Measurements from ENCODE around the gene WDTC1.

The WDTC1 gene

DNA sequence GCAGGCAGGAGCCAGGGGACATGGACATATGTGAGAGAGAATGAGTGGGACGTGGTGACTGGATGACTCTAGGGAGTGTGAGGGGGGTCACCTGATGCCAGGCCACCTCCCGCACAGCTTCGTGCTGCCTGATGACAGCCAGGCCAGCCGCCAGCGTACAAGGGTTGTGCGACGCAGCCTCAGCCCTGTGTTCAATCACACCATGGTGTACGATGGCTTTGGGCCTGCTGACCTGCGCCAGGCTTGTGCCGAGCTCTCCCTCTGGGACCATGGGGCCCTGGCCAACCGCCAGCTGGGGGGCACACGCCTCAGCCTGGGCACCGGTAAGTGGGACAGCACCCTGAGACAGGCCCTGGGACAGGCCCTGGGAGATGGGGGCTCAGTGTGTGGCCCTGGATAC is 118.7 kb downstream of the WDTC1 start:
- TF ChIP-seq, protein P1, sequence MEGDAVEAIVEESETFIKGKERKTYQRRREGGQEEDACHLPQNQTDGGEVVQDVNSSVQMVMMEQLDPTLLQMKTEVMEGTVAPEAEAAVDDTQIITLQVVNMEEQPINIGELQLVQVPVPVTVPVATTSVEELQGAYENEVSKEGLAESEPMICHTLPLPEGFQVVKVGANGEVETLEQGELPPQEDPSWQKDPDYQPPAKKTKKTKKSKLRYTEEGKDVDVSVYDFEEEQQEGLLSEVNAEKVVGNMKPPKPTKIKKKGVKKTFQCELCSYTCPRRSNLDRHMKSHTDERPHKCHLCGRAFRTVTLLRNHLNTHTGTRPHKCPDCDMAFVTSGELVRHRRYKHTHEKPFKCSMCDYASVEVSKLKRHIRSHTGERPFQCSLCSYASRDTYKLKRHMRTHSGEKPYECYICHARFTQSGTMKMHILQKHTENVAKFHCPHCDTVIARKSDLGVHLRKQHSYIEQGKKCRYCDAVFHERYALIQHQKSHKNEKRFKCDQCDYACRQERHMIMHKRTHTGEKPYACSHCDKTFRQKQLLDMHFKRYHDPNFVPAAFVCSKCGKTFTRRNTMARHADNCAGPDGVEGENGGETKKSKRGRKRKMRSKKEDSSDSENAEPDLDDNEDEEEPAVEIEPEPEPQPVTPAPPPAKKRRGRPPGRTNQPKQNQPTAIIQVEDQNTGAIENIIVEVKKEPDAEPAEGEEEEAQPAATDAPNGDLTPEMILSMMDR (IDR thresholded peaks at IDR 0.05; ENCODE audit: low read depth, low read length) = no peak
- DNase-seq (ENCODE audit: extremely low read depth, low read depth) = no peak

DNA sequence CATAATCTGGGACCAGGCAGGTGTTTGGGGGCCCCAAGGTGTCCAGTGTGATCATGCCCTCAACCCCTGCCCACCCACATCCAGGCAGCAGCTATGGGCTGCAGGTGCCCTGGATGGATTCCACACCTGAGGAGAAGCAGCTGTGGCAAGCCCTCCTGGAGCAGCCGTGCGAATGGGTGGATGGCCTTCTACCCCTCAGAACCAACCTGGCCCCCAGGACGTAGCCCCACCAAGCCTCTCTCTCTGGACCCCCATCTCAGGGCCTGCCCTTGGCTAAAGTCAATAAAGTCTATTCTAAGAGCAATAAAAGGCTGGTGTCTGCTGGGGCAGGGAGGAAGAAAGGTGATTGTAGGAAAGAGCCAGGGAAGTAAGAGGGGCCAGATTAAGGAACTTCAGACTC is 119.2 kb downstream of the WDTC1 start:
- TF ChIP-seq, protein P1 (IDR thresholded peaks at IDR 0.05; ENCODE audit: low read depth, low read length) = no peak
- no peak for DNase-seq (ENCODE audit: extremely low read depth, low read depth)

DNA sequence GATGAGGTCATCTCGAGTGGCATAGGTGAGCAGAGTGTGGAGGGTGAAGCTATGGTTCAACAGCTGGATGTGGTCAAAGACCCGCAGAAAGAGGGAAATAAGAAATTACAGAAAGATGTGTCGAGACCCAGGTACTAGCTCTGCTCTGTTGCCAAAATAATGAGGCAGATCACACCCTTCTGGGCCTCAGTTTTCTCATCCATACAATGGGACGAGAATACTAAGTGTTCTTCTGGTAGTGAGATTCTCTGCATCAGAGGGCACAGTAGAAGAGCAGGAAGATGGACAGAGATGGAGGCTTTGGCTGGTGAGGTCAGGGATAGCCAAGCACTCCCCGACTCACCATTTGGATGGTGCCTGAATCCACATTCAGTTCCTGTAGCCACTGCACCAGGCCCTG is 121.3 kb downstream of the WDTC1 start:
- DNase-seq (ENCODE audit: extremely low read depth, low read depth) = no peak
- TF ChIP-seq, protein P1 (IDR thresholded peaks at IDR 0.05; ENCODE audit: low read depth, low read length) = no peak

DNA sequence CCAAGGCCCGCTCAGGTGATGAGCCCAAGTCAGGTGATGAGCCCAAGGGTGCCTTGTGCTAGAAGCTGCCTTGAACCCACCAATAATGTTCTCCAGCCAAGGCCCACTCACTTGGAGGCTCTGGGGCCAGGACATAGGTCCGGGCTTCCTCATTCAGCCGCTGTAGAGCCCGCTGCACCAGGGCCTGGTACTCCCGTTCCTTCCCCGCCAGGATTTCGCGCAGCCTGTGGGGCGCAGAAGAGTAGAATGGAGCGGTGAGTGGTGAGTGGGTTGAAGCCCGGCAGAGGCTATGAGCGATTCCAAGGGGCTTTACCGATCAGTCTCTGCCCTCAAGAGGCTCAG is 121.8 kb downstream of the WDTC1 start:
- TF ChIP-seq, protein P1 (IDR thresholded peaks at IDR 0.05; ENCODE audit: low read depth, low read length) = no peak
- DNase-seq (ENCODE audit: extremely low read depth, low read depth) = no peak

DNA sequence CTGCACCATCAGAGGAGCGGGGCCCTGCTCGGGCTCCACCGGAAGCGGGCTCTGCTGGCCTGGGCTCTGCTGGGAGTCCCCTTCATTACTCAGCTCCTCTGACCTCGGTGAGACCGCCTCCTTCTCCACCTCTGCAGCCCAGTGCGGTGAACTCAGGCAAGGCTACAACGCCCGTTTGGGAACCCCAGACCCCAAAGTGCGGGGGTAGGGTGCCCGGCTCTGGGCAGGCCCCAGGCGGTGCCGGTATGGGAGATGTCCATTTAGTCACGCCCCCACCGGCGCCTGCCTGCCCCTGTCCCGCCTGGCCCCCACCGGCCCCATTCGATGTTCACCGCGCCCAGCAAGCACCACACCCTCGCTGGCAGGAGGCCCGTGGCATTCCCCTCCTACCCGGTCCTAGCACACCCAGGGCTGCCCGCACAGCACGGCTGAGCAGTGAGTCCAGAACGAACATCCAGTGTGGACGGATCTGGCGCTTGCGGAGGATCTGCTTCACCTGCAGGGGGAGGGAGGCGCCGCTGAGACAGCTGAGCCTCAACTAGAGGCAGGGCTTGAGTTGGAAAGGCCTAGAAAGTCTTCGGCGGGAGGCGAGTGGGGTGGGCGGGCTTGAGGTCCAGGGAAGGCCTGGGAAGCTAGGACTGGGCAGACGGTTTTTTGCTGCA is 122.3 kb downstream of the WDTC1 start:
- TF ChIP-seq, protein P1 (IDR thresholded peaks at IDR 0.05; ENCODE audit: low read depth, low read length) = no peak
- no peak for DNase-seq (ENCODE audit: extremely low read depth, low read depth)

DNA sequence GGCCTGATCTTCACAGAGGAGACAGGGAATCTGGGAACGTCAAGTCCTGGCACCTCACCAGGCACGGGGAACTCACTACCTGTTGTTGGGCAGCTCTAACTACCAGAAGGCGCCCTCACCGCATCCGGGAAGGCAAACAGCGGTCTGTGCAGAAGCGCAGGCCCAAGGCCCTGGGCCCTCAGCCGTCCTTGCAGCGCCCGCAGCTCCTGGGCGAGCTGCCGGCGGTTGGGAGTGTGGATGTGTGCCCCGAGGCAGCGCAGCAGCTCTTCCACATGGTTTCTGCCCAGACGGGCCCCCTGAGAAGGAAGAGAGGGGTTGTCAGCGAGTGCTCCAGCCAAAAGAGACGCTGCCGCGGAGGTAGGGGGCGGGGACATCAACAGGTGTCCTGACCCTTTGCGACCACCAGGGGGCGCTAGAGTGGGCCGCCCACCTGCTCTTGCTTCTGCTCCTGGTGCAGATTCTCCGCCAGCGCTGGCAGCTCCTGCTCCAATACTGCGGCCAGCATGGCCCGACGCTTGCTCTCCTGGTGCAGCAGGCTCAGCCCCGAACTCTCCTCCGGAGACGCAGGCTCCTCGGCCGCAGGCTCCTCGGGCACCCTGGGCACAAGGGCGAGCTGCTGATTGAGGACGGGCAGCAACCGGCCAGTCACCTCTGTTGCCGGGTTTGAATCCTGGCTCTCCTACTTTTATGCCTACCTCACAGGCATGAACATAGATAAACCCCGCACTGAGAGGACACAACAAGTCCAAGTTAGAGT is 123.0 kb downstream of the WDTC1 start:
- TF ChIP-seq, protein P1 (IDR thresholded peaks at IDR 0.05; ENCODE audit: low read depth, low read length) = peak; percentile 79
- no peak for DNase-seq (ENCODE audit: extremely low read depth, low read depth)

Data from AG09319 (cell line).